ENCODE measurements around the gene PITHD1. TPM values are rescaled to one million over a fixed set of nuclear protein-coding genes. Genes with fewer than 3 reads are reported as not detected.
"Not testable (repeated sequence)": the region's sequence is repeated elsewhere in the genome, so short reads cannot be mapped to it uniquely, and the experiment has no call there.

PITHD1 gene
- total RNA-seq, 2 experiments from 2014 or later, result 53.1 to 64.1 TPM

DNA sequence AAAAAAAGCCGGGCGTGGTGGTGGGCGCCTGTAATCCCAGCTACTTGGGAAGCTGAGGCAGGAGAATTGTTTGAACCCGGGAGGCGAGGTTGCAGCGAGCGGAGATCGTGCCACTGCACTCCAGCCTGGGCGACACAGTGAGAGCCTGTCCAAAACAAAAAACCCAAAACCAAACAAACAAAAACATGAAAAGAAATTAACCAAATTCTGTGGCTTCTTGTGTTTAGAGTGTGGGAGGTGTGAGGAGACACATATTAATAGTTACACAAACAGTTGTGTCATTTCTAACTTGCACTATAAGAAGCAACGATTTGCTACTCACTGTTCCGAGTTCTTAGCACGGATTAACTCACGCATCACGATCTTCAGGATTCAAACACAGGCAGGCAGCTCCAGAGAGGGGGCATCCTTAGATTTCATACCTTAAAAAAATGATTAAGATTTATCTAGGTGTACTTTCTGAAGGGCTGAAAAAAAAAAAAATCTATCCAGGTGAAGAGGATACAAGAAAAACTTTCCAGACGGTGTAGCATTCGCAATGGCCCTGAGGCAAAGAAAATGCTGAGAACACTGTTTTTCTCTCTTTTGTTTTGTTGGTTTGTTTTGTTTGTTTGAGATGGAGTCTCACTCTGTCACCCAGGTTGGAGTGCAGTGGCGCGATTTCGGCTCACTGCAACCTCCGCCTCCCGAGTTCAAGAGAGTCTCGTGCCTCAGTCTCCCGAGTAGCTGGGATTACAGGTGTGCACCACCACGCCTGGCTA lies 47.7 kb downstream of the PITHD1 start:
- Mint-ChIP-seq H3K4me1 (peaks cover 19% of the 10 kb centered on the region), H3K27me3 (no peaks in the 10 kb centered on the region), H3K4me3 (peak overlapping the region; percentile 97), H3K36me3 (ENCODE audit: low read depth) (no peaks in the 10 kb centered on the region), H3K9me3 (ENCODE audit: low read depth) (no peaks in the 10 kb centered on the region), H3K27ac (peak overlapping the region; percentile 97)
- intact Hi-C loops (cut with DNase I, micrococcal nuclease), result loop anchor here (1.0 kb wide), 9 partner anchors 12 to 458 kb away; partner anchors contain the start of genes GALE (in 2 of the 2), SRSF10 (in 2 of the 2), FUCA1 (in 1 of the 2) and LYPLA2 (in 1 of the 2)
- POLR2A ChIA-PET, result interaction anchor here (0.6 to 1.0 kb wide), 4 partner anchors 16 to 132 kb away, joined by 3 to 5 read pairs (median 4); partner anchors contain the start of genes GALE and PITHD1
- DNase-seq (peak; percentile 13), ATAC-seq (peak; percentile 54)
- CTCF ChIA-PET, result interaction anchor here (0.6 to 3.1 kb wide), 7 partner anchors 9 to 1379 kb away, joined by 3 to 26 read pairs (median 4); partner anchors contain the start of gene GALE

DNA sequence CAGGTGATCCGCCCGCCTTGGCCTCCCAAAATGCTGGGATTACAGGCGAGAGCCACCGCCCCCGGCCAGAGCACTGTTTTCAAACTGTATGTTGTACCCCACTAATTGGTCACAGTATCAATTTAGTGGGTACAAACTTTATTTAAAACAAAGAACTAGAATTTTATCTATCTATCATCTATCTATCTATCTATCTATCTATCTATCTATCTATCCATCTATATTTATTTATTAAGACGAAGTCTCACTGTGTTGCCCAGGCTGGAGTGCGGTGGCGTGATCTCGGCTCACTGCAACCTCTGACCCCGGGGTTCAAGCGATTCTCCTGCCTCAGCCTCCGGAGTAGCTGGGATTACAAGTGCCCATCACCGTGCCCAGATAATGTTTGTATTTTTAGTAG lies 48.4 kb downstream of the PITHD1 start:
- CTCF ChIA-PET, result interaction anchor here (1.0 to 3.1 kb wide), 5 partner anchors 9 to 36 kb away, joined by 3 to 26 read pairs (median 4); partner anchors contain the start of gene GALE
- intact Hi-C loops (cut with DNase I, micrococcal nuclease); H3K27me3 Mint-ChIP-seq; DNase-seq; ATAC-seq; H3K27ac Mint-ChIP-seq; POLR2A ChIA-PET; H3K9me3 Mint-ChIP-seq (ENCODE audit: low read depth); H3K36me3 Mint-ChIP-seq (ENCODE audit: low read depth): not testable (repeated sequence)
- Mint-ChIP-seq H3K4me1 (peaks cover 19% of the 10 kb centered on the region), H3K4me3 (peak overlapping the region; percentile 97)

DNA sequence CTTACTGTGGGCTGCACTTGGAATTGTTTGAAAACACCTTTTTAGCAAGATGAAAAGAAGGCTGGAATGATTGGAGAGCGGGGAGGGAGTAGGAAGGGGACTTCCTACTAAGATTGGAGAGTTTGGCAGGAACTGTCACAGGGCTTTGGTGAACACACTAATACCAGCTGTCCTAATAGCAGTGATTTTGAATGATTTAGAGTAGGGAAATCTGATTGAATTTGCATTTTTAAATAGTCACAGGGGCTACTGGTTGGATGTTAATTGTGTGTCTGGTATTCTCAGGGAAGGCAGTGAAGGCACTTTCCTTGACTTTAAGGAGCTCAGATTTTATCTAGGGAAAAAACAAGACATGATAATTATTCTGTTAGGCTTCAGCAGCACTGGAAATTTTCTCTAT lies 49.5 kb downstream of the PITHD1 start:
- ATAC-seq (no peak), DNase-seq (no peak)
- ChIA-PET CTCF (no interaction called here), POLR2A (no interaction called here)
- intact Hi-C loops (cut with DNase I, micrococcal nuclease), result no loop called here
- peaks cover 19% of the 10 kb centered on the region for H3K4me1 Mint-ChIP-seq
- H3K27me3 Mint-ChIP-seq, result no peaks in the 10 kb centered on the region
- no peaks in the 10 kb centered on the region for H3K9me3 Mint-ChIP-seq (ENCODE audit: low read depth)
- H3K36me3 Mint-ChIP-seq (ENCODE audit: low read depth), result no peaks in the 10 kb centered on the region
- H3K27ac Mint-ChIP-seq, result no peak overlapping the region
- H3K4me3 Mint-ChIP-seq, result no peak overlapping the region

DNA sequence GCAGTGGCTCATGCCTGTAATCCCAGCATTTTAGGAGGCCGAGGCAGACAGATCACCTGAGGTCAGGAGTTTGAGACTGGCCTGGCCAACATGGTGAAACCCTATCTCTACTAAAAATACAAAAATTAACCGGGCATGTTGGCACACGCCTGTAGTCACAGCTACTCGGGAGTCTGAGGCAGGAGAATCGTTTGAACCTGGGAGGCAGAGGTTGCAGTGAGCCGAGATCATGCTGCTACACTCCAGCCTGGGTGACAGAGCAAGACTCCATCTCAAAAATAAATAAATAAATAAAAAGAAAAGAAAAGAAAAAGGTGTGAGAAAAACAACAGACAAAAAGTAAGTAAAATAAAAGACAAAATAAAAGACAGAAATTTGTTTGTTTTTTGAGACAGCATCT lies 55.9 kb downstream of the PITHD1 start:
- ATAC-seq; POLR2A ChIA-PET; H3K4me1 Mint-ChIP-seq; DNase-seq; H3K4me3 Mint-ChIP-seq; H3K36me3 Mint-ChIP-seq (ENCODE audit: low read depth); H3K9me3 Mint-ChIP-seq (ENCODE audit: low read depth); H3K27ac Mint-ChIP-seq; H3K27me3 Mint-ChIP-seq; intact Hi-C loops (cut with DNase I, micrococcal nuclease): not testable (repeated sequence)
- CTCF ChIA-PET, result interaction anchor here (0.9 to 1.2 kb wide), 3 partner anchors 9 to 48 kb away, joined by 3 to 4 read pairs (median 3); partner anchors contain the start of gene HMGCL

DNA sequence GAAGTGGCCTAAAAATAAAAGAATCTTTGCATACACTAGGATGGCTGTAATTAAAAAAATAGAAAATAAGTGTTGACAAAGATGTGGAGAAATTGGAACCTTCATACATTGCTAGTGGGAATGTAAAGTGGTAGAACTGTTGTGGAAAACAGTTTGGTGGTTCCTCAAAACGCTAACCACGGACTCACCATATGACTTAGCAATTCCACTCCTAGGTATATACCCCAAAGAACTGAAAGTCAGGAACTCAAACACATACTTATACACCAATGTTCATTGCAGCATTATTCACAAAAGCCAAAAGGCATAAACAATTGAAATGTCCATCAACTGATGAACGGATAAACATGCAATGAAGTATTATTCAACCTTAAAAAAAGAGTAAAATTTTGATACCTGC lies 57.8 kb downstream of the PITHD1 start:
- POLR2A ChIA-PET, result no interaction called here
- H3K4me1 Mint-ChIP-seq, result peaks cover 5% of the 10 kb centered on the region
- CTCF ChIA-PET, result no interaction called here
- no peak for DNase-seq
- H3K4me3 Mint-ChIP-seq, result no peak overlapping the region
- no peaks in the 10 kb centered on the region for H3K36me3 Mint-ChIP-seq (ENCODE audit: low read depth)
- H3K9me3 Mint-ChIP-seq (ENCODE audit: low read depth), result no peaks in the 10 kb centered on the region
- intact Hi-C loops (cut with DNase I, micrococcal nuclease), result no loop called here
- ATAC-seq, result no peak
- no peak overlapping the region for H3K27ac Mint-ChIP-seq
- H3K27me3 Mint-ChIP-seq, result peaks cover 5% of the 10 kb centered on the region

Other genes with a start within 250 kb of the PITHD1 start
- gene E2F2, start 247.2 kb upstream of the PITHD1 start, total RNA-seq, result 10 to 100 TPM; 25.0 to 32.0 TPM
- gene ID3, start 218.9 kb upstream of the PITHD1 start, total RNA-seq, result 10 to 100 TPM; 42.6 to 43.9 TPM
- 1,000 to 10,000 TPM; 1,003 to 1,481 TPM for gene RPL11, start 86.6 kb upstream of the PITHD1 start, total RNA-seq
- gene ELOA, start 34.9 kb upstream of the PITHD1 start, total RNA-seq, result 10 to 100 TPM; 34.5 to 38.6 TPM
- 10 to 100 TPM; 55.0 to 64.8 TPM for gene LYPLA2, start 12.7 kb downstream of the PITHD1 start, total RNA-seq
- gene GALE, start 22.3 kb downstream of the PITHD1 start, total RNA-seq, result 10 to 100 TPM; 27.4 to 35.6 TPM
- 10 to 100 TPM; 31.9 to 46.0 TPM for gene HMGCL, start 47.0 kb downstream of the PITHD1 start, total RNA-seq
- 1 to 10 TPM; 4.2 to 4.5 TPM for gene FUCA1, start 89.9 kb downstream of the PITHD1 start, total RNA-seq
- gene CNR2, start 134.9 kb downstream of the PITHD1 start, total RNA-seq, result not detected
- 100 to 1,000 TPM; 133 to 142 TPM for gene PNRC2, start 181.4 kb downstream of the PITHD1 start, total RNA-seq
- 100 to 1,000 TPM; 213 to 225 TPM for gene SRSF10, start 201.9 kb downstream of the PITHD1 start, total RNA-seq